CD4-positive, alpha-beta T cell (primary cell): ENCODE measurements around the gene PPP1R1B. TPM values are rescaled to one million over a fixed set of nuclear protein-coding genes. Genes with fewer than 3 reads are reported as not detected.

Experiments used
- ATAC-seq: fragments of 200-7000 bp; cut with Tn5 transposase; one replicate; pipeline ENCODE4 v1.10.0; 2022; ENCODE audit warnings: mild to moderate bottlenecking; ENCODE audit not compliant: poor library complexity
- CTCF ChIA-PET: fragments of 350-600 bp; sonication (Branson Sonifier 250); formaldehyde crosslinking; loops from one replicate; lab custom pipeline; 2021; ENCODE audit warnings: antibody characterized with exemption, inconsistent platforms; lab: Charles Lee
- POLR2A ChIA-PET: fragments of 350-600 bp; sonication (Branson Sonifier 250); formaldehyde crosslinking; loops from one replicate; lab custom pipeline; 2021; ENCODE audit warnings: antibody characterized with exemption, inconsistent platforms; lab: Charles Lee
- DNase-seq, 14 experiments: peaks; one replicate each; pipeline ENCODE4 v3.0.0-alpha.2; 2013 to 2020; ENCODE audit warnings: mixed read lengths in 2 of 14
- H3K27ac ChIP-seq, 2 donors: one replicate each; pipeline versions ENCODE4 v1.5.1 to v1.7.0; 2013; ENCODE audit warnings: low read length in 2 of 2, low read depth in 1 of 2, mild to moderate bottlenecking in 1 of 2
- H3K27me3 ChIP-seq, 2 experiments: 1 replicate in 1 of 2; 2 replicates in 1 of 2; pipeline versions ENCODE4 v1.6.1 to v1.7.0; 2013; ENCODE audit warnings: low read length in 2 of 2, control low read depth in 1 of 2, mild to moderate bottlenecking in 1 of 2, moderate library complexity in 1 of 2; ENCODE audit not compliant: insufficient read depth in 2 of 2, control insufficient read depth in 1 of 2
- H3K36me3 ChIP-seq: one replicate; pipeline ENCODE4 v1.6.1; 2013; ENCODE audit warnings: low read length, control low read depth; ENCODE audit not compliant: insufficient read depth
- H3K4me1 ChIP-seq: one replicate; pipeline ENCODE4 v1.6.1; 2013; ENCODE audit warnings: low read length, control low read depth; ENCODE audit not compliant: insufficient read depth
- H3K4me3 ChIP-seq: one replicate; pipeline ENCODE4 v1.5.1; 2013; ENCODE audit warnings: mild to moderate bottlenecking, low read length, moderate library complexity
- H3K9me3 ChIP-seq, 2 experiments: 1 replicate in 1 of 2; 2 replicates in 1 of 2; pipeline versions ENCODE4 v1.6.1 to v1.7.0; 2013; ENCODE audit warnings: low read length in 2 of 2, mild to moderate bottlenecking in 2 of 2, control low read depth in 1 of 2, moderate library complexity in 1 of 2; ENCODE audit not compliant: control insufficient read depth in 1 of 2, insufficient read depth in 1 of 2
- H3K27ac Mint-ChIP-seq: one replicate; pipeline ENCODE4 v1.8.0; 2020; ENCODE audit warnings: mixed read lengths
- H3K27me3 Mint-ChIP-seq: one replicate; pipeline ENCODE4 v1.8.0; 2021; ENCODE audit warnings: mixed read lengths
- H3K36me3 Mint-ChIP-seq: one replicate; pipeline ENCODE4 v1.8.0; 2021; ENCODE audit warnings: low read depth, mixed read lengths
- H3K4me1 Mint-ChIP-seq: one replicate; pipeline ENCODE4 v1.8.0; 2021; ENCODE audit warnings: low read depth, mixed read lengths
- H3K4me3 Mint-ChIP-seq: one replicate; pipeline ENCODE4 v1.8.0; 2020; ENCODE audit warnings: mild to moderate bottlenecking, mixed read lengths
- H3K9me3 Mint-ChIP-seq: one replicate; pipeline ENCODE4 v1.8.0; 2020; ENCODE audit warnings: mixed read lengths
- intact Hi-C, 2 experiments: fragments of 100-400 bp; cut with DNase I in 1 of 2; cut with micrococcal nuclease in 1 of 2; formaldehyde crosslinking; loops; one replicate each; pipeline versions ENCODE4 v1.15.1 to v1.9.0; 2023 to 2025; cut with DNase I, micrococcal nuclease
- total RNA-seq, 174 experiments: library from RNA in 2 of 174; stranded (reverse) in 2 of 174; gene quantifications; one replicate each; pipeline ENCODE4 v1.2.3 and lab custom pipeline; 2021 to 2026
- TF ChIP-seq, protein P1 (sequence below): fragments of 200-600 bp; IDR thresholded peaks from one replicate; pipeline ENCODE4 v1.8.0; 2022; ENCODE audit warnings: antibody characterized with exemption, mild to moderate bottlenecking

The PPP1R1B gene
- total RNA-seq, 2 experiments from 2014 or later = 0.25 TPM; not detected in 1

GRCh38 chr17:39611401-39612112, 15.2 kb upstream of the PPP1R1B start:
- H3K36me3 ChIP-seq = no peaks in the 10 kb centered on the region
- Mint-ChIP-seq H3K9me3 (no peaks in the 10 kb centered on the region), H3K36me3 (no peaks in the 10 kb centered on the region), H3K27me3 (peaks cover 54% of the 10 kb centered on the region), H3K4me3 (no peak overlapping the region), H3K4me1 (no peaks in the 10 kb centered on the region), H3K27ac (no peak overlapping the region)
- ChIA-PET CTCF (interaction anchor here (1.0 kb wide), 1 partner anchor 10 kb away, joined by 3 read pairs; no protein-coding TSS in a partner anchor), POLR2A (no interaction called here)
- H3K27me3 ChIP-seq = peaks cover 28 to 30% of the 10 kb centered on the region in 2 experiments
- peaks cover 17% of the 10 kb centered on the region for H3K4me1 ChIP-seq
- H3K27ac ChIP-seq = no peak overlapping the region
- no peak overlapping the region for H3K4me3 ChIP-seq
- DNase-seq = no peak
- no peak for ATAC-seq
- TF ChIP-seq, protein P1, sequence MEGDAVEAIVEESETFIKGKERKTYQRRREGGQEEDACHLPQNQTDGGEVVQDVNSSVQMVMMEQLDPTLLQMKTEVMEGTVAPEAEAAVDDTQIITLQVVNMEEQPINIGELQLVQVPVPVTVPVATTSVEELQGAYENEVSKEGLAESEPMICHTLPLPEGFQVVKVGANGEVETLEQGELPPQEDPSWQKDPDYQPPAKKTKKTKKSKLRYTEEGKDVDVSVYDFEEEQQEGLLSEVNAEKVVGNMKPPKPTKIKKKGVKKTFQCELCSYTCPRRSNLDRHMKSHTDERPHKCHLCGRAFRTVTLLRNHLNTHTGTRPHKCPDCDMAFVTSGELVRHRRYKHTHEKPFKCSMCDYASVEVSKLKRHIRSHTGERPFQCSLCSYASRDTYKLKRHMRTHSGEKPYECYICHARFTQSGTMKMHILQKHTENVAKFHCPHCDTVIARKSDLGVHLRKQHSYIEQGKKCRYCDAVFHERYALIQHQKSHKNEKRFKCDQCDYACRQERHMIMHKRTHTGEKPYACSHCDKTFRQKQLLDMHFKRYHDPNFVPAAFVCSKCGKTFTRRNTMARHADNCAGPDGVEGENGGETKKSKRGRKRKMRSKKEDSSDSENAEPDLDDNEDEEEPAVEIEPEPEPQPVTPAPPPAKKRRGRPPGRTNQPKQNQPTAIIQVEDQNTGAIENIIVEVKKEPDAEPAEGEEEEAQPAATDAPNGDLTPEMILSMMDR = no peak
- H3K9me3 ChIP-seq = peaks cover 0 to 17% of the 10 kb centered on the region in 2 experiments
- intact Hi-C loops = no loop called here

DNA sequence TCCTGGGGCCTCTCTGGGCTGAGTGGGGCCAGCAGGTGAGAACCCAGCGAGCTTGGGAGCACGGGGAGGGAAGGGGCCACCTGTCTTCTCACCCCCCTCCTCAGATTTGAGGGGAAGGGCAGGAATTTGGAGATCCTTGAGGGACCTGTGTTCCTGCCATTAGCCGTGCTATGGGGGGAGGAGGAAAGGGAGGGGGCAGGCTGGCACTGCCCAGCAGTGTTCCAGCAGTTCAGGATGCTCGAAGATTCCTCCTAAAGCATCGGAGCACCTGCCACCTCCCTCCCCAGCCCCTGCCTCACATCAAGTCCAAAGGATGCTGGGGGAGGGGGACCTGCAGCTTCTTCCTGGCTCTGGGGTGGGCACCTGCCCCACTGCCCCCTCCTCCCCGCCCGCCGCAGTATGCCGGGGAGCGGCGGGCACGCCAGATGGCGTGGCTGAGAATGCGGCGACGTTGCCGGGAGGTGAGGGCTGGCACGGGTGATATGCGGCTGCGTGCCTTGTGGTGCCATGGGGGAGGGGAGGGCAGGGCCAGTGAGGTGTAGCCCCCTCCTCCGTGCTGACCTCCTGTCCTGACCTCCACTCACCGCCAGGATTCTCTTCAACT, 14.4 kb upstream of the PPP1R1B start:
- TF ChIP-seq, protein P1 = no peak
- H3K4me1 ChIP-seq = peaks cover 13% of the 10 kb centered on the region
- Mint-ChIP-seq H3K27me3 (peaks cover 47% of the 10 kb centered on the region), H3K9me3 (no peaks in the 10 kb centered on the region), H3K27ac (no peak overlapping the region), H3K4me3 (no peak overlapping the region), H3K4me1 (no peaks in the 10 kb centered on the region), H3K36me3 (no peaks in the 10 kb centered on the region)
- H3K36me3 ChIP-seq = no peaks in the 10 kb centered on the region
- intact Hi-C loops = no loop called here
- H3K27me3 ChIP-seq = peaks cover 22 to 23% of the 10 kb centered on the region in 2 experiments
- no peak overlapping the region for H3K4me3 ChIP-seq
- ChIA-PET POLR2A (no interaction called here), CTCF (interaction anchor here (0.8 to 1.2 kb wide), 3 partner anchors 9 to 11 kb away, joined by 3 to 5 read pairs (median 3); no protein-coding TSS in a partner anchor)
- H3K27ac ChIP-seq = no peak overlapping the region
- H3K9me3 ChIP-seq = peaks cover 0 to 14% of the 10 kb centered on the region in 2 experiments
- ATAC-seq = no peak
- no peak for DNase-seq

GRCh38 chr17:39612935-39613464, 13.8 kb upstream of the PPP1R1B start:
- peaks cover 42% of the 10 kb centered on the region for H3K27me3 Mint-ChIP-seq

More at GRCh38 chr17:39612935-39613464, 13.8 kb upstream of the PPP1R1B start:
- H3K36me3 Mint-ChIP-seq = no peaks in the 10 kb centered on the region
- Histone ChIP-seq H3K4me3 (no peak overlapping the region), H3K36me3 (no peaks in the 10 kb centered on the region), H3K4me1 (peaks cover 9% of the 10 kb centered on the region), H3K27me3 (peaks cover 16 to 18% of the 10 kb centered on the region in 2 experiments), H3K27ac (no peak overlapping the region), H3K9me3 (peaks cover 0 to 8% of the 10 kb centered on the region in 2 experiments)
- DNase-seq (no peak), ATAC-seq (no peak)
- H3K4me1 Mint-ChIP-seq = no peaks in the 10 kb centered on the region
- H3K4me3 Mint-ChIP-seq = no peak overlapping the region
- intact Hi-C loops = no loop called here
- POLR2A ChIA-PET = no interaction called here
- H3K9me3 Mint-ChIP-seq = no peaks in the 10 kb centered on the region
- CTCF ChIA-PET = interaction anchor here (0.8 to 1.2 kb wide), 2 partner anchors 9 to 10 kb away, joined by 3 to 5 read pairs; no protein-coding TSS in a partner anchor
- H3K27ac Mint-ChIP-seq = no peak overlapping the region
- TF ChIP-seq, protein P1 = no peak
